Uterus (tissue), 2 donors: ENCODE measurements around the gene ADAMTS20.

ENCODE experiments used
- POLR2A ChIP-seq, 2 donors: fragments of 450-650 bp; IDR thresholded peaks; one replicate each; pipeline ENCODE4 v1.6.1; 2016; ENCODE audit warnings: antibody characterized with exemption in 2 of 2, mild to moderate bottlenecking in 1 of 2, moderate library complexity in 1 of 2
- TF ChIP-seq, protein P1 (sequence below), 4 experiments: fragments of 200-600 bp in 2 of 4; fragments of 450-650 bp in 2 of 4; sonication (generic) in 2 of 4; IDR thresholded peaks; one replicate each; pipeline ENCODE4 v1.5.1; 2016 to 2019; ENCODE audit warnings: antibody characterized with exemption in 4 of 4, mild to moderate bottlenecking in 2 of 4, moderate library complexity in 1 of 4

- TF ChIP-seq, protein P1, sequence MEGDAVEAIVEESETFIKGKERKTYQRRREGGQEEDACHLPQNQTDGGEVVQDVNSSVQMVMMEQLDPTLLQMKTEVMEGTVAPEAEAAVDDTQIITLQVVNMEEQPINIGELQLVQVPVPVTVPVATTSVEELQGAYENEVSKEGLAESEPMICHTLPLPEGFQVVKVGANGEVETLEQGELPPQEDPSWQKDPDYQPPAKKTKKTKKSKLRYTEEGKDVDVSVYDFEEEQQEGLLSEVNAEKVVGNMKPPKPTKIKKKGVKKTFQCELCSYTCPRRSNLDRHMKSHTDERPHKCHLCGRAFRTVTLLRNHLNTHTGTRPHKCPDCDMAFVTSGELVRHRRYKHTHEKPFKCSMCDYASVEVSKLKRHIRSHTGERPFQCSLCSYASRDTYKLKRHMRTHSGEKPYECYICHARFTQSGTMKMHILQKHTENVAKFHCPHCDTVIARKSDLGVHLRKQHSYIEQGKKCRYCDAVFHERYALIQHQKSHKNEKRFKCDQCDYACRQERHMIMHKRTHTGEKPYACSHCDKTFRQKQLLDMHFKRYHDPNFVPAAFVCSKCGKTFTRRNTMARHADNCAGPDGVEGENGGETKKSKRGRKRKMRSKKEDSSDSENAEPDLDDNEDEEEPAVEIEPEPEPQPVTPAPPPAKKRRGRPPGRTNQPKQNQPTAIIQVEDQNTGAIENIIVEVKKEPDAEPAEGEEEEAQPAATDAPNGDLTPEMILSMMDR (IDR thresholded peaks at IDR 0.05) = no peak
- no peak for TF ChIP-seq POLR2A (IDR thresholded peaks at IDR 0.05)
Measured at GRCh38 chr12:43407816-43408645, 144.0 kb downstream of the ADAMTS20 start.
